Activated CD8-positive, alpha-beta T cell treated with anti-CD3 and anti-CD28 coated beads for 36 hours (primary cell): Measurements from ENCODE around the gene LIPJ. TPM values are rescaled to one million over a fixed set of nuclear protein-coding genes. Genes with fewer than 3 reads are reported as not detected.

Experiments
- ATAC-seq: fragments of 200-7000 bp; cut with Tn5 transposase; one replicate; pipeline ENCODE4 v1.10.0; 2021; ENCODE audit warnings: mild to moderate bottlenecking, moderate library complexity
- CTCF ChIA-PET: fragments of 350-600 bp; sonication (Branson Sonifier 250); formaldehyde crosslinking; loops from one replicate; lab custom pipeline; 2021; ENCODE audit warnings: antibody characterized with exemption; lab: Charles Lee
- POLR2A ChIA-PET: fragments of 350-600 bp; sonication (Branson Sonifier 250); formaldehyde crosslinking; loops from one replicate; lab custom pipeline; 2021; ENCODE audit warnings: antibody characterized with exemption; lab: Charles Lee
- DNase-seq: peaks from one replicate; pipeline ENCODE4 v3.0.0-alpha.2; 2020
- H3K27ac Mint-ChIP-seq: one replicate; pipeline ENCODE4 v1.8.0; 2021; ENCODE audit warnings: mild to moderate bottlenecking, mixed read lengths
- H3K27me3 Mint-ChIP-seq: one replicate; pipeline ENCODE4 v1.8.0; 2021; ENCODE audit warnings: mixed read lengths
- H3K36me3 Mint-ChIP-seq: one replicate; pipeline ENCODE4 v1.8.0; 2021; ENCODE audit warnings: low read depth, mixed read lengths
- H3K4me1 Mint-ChIP-seq: one replicate; pipeline ENCODE4 v1.8.0; 2021; ENCODE audit warnings: low read depth, mixed read lengths
- H3K4me3 Mint-ChIP-seq: one replicate; pipeline ENCODE4 v1.8.0; 2021; ENCODE audit warnings: mild to moderate bottlenecking, moderate library complexity, mixed read lengths
- H3K9me3 Mint-ChIP-seq: one replicate; pipeline ENCODE4 v1.8.0; 2021; ENCODE audit warnings: mixed read lengths
- intact Hi-C: fragments of 100-400 bp; cut with micrococcal nuclease; formaldehyde crosslinking; loops from one replicate; pipeline ENCODE4 v1.10.0; 2022
- total RNA-seq, 2 experiments: library from RNA; stranded (reverse); gene quantifications; one replicate each; pipeline ENCODE4 v1.2.3, GENCODE V29; 2021
- TF ChIP-seq, protein P1 (sequence below): fragments of 200-600 bp; IDR thresholded peaks from one replicate; pipeline ENCODE4 v1.8.0; 2022; ENCODE audit warnings: antibody characterized with exemption, mild to moderate bottlenecking

The LIPJ gene
- total RNA-seq, 2 experiments from 2014 or later: not detected

DNA sequence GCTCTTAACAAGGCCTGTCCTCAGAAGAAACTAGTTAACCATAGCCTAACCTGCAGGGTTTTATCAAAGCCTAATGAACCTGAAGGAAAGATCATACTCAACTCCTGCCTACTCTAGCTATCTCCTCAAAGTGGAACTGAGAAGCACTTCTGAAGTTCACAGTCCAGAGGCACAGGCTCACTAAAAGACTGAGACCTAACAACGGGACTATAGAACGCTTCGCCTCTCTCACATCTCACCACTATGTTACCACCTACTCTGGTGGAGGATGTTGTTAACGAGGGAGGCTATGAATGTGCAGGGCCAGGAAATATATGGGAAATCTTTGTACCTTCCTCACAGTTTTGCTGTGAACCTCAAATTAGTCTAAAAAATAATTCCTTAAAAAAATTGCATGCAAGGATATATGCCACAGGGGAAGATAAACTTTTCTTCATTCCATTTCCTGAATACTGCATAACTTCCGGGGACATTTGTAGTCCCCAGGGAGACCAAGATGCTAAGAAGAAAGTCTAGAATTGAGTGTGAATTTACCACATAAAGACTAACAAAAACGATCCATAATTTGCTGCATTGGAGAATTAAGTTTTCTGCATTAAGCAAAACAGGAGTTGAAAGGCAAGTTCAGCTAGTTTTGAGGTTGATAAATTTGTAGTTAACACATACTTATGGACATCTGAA is 21.6 kb downstream of the LIPJ start:
- ATAC-seq (no peak), DNase-seq (no peak)
- Mint-ChIP-seq H3K9me3 (no peaks in the 10 kb centered on the region), H3K27me3 (peaks cover 4% of the 10 kb centered on the region), H3K4me1 (no peaks in the 10 kb centered on the region), H3K27ac (no peak overlapping the region), H3K36me3 (no peaks in the 10 kb centered on the region), H3K4me3 (no peak overlapping the region)
- intact Hi-C loops: no loop called here
- TF ChIP-seq, protein P1, sequence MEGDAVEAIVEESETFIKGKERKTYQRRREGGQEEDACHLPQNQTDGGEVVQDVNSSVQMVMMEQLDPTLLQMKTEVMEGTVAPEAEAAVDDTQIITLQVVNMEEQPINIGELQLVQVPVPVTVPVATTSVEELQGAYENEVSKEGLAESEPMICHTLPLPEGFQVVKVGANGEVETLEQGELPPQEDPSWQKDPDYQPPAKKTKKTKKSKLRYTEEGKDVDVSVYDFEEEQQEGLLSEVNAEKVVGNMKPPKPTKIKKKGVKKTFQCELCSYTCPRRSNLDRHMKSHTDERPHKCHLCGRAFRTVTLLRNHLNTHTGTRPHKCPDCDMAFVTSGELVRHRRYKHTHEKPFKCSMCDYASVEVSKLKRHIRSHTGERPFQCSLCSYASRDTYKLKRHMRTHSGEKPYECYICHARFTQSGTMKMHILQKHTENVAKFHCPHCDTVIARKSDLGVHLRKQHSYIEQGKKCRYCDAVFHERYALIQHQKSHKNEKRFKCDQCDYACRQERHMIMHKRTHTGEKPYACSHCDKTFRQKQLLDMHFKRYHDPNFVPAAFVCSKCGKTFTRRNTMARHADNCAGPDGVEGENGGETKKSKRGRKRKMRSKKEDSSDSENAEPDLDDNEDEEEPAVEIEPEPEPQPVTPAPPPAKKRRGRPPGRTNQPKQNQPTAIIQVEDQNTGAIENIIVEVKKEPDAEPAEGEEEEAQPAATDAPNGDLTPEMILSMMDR: no peak
- POLR2A ChIA-PET: no interaction called here
- CTCF ChIA-PET: no interaction called here

DNA sequence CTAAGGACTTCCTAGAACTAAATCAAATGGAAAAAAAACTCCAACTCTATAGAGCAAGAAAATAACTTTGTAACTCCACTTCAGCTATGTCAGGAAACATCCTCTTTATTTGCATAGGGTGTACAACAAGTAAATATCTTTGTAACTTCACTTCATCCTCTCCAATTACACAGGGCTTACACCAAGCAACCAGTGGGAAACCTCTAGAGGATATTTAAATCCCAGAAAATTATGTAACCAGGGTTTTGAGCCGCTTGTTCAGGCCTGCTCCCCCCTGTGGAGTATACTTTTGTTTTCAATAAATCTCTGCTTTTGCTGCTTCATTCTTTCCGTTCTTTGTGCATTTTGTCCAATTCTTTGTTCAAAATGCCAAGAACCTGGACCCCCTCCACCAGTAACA is 22.2 kb downstream of the LIPJ start:
- DNase-seq: no peak
- intact Hi-C loops: no loop called here
- no peaks in the 10 kb centered on the region for H3K36me3 Mint-ChIP-seq
- no peaks in the 10 kb centered on the region for H3K9me3 Mint-ChIP-seq
- no peak for ATAC-seq
- ChIA-PET CTCF (no interaction called here), POLR2A (no interaction called here)
- TF ChIP-seq, protein P1: no peak
- peaks cover 4% of the 10 kb centered on the region for H3K27me3 Mint-ChIP-seq
- H3K4me1 Mint-ChIP-seq: no peaks in the 10 kb centered on the region
- H3K4me3 Mint-ChIP-seq: no peak overlapping the region
- no peak overlapping the region for H3K27ac Mint-ChIP-seq

DNA sequence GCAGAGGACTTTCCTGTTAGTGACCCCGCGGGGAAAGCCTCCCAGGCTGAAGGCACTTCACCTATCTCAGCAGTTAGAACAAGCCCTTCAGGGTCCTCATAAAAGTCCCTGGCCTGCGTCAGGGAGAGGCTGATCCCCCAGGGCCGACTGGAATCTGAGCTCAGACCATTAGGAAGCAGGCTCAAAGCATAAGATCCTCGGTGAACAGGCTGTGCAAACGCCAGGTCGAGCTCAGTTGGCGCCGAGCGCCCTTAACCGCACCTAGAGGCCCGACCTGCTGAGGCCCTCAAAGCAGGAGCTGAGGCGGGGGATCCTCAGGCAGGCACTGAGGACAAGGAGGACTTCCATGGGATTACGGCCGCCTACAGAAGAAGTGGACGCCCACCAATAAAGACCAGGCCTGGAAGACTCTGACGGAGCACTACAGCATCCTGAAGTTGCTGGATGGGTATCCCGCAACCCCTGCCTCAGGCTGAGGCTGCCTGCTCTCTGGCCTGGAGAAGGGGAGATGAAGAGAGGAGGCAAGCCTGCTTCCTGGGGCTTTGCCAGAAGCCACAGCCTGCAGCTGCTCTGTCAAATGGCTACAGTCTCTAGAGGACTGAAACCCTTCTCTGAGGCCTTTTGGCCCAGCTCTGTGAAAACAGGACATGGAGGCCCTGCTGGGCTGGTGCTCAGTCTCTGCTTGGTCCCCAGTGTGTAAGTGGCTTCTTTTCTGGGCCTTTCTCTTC is 29.9 kb downstream of the LIPJ start:
- Mint-ChIP-seq H3K9me3 (no peaks in the 10 kb centered on the region), H3K36me3 (no peaks in the 10 kb centered on the region), H3K4me3 (no peak overlapping the region), H3K27ac (no peak overlapping the region), H3K4me1 (no peaks in the 10 kb centered on the region), H3K27me3 (no peaks in the 10 kb centered on the region)
- no peak for ATAC-seq
- ChIA-PET CTCF (no interaction called here), POLR2A (interaction anchor here (0.6 kb wide), 1 partner anchor 770 kb away, joined by 3 read pairs; no protein-coding TSS in a partner anchor)
- DNase-seq: no peak
- TF ChIP-seq, protein P1: no peak
- intact Hi-C loops: no loop called here

DNA sequence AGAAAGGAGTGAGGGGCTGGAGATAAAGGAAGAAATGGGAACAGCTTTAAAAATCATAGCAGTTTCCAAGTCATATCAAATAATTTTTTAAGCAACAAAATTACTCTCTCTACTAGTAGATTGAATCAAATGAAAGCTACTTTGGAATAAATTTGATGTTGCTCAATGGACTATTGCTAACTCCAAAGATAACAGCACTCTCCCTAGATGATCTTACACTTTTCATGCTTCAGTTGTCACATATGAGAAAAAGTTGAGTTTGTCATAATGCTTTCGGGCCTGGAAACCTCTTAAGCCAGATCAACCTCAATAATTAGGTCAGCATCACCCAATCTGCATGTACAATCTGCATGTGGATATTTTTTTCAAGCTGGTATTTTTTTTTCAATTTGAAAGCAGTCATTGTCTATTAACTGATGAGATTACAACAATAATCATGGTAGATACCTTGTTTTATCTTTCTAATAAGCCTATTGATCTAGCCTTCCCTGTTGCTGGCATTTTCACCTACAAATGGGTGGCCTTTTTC is 31.3 kb downstream of the LIPJ start:
- Mint-ChIP-seq H3K27me3 (no peaks in the 10 kb centered on the region), H3K4me3 (no peak overlapping the region), H3K4me1 (no peaks in the 10 kb centered on the region), H3K9me3 (no peaks in the 10 kb centered on the region), H3K36me3 (no peaks in the 10 kb centered on the region), H3K27ac (no peak overlapping the region)
- ATAC-seq (no peak), DNase-seq (no peak)
- TF ChIP-seq, protein P1: no peak
- CTCF ChIA-PET: interaction anchor here (0.5 to 1.7 kb wide), 5 partner anchors 35 to 319 kb away, joined by 3 to 7 read pairs (median 3); partner anchors contain the start of gene RNLS
- intact Hi-C loops: no loop called here
- POLR2A ChIA-PET: no interaction called here

DNA sequence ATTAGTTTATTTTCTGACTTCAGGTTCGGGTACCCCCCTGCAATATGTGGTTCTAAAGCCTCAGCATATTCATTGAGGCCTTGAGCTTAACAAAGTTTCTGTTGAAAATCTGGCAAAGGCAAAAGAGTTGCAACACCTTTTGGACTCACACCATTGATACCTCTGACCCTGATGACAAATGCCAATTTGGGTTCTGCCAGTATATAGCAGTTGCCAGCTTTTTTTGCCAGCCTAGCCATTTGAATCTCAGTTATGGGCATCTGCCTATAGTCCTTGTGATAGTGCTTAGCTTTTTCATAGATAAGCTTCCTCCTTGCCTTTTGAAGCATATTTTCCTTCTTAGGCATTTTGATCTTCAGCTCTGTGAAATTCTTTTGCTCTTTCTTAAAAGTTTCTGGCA is 31.9 kb downstream of the LIPJ start:
- no peak for DNase-seq
- Mint-ChIP-seq H3K36me3 (no peaks in the 10 kb centered on the region), H3K27me3 (no peaks in the 10 kb centered on the region), H3K4me1 (no peaks in the 10 kb centered on the region), H3K4me3 (no peak overlapping the region), H3K9me3 (no peaks in the 10 kb centered on the region), H3K27ac (no peak overlapping the region)
- CTCF ChIA-PET: interaction anchor here (0.6 to 1.7 kb wide), 2 partner anchors 36 to 940 kb away, joined by 3 to 7 read pairs; partner anchors contain the start of gene RNLS
- intact Hi-C loops: no loop called here
- POLR2A ChIA-PET: no interaction called here
- ATAC-seq: no peak
- TF ChIP-seq, protein P1: no peak
